ENCODE results near the gene PAFAH1B2. TPM values are rescaled to one million over a fixed set of nuclear protein-coding genes. Genes with fewer than 3 reads are reported as not detected.
"Not testable (repeated sequence)": the region's sequence is repeated elsewhere in the genome, so short reads cannot be mapped to it uniquely, and the experiment has no call there.

Gene PAFAH1B2
- total RNA-seq, 3 donors from 2014 or later (not counting 1 experiment from before 2014, with no cell fraction given) = 46.1 to 71.0 (median 58.8) TPM

GRCh38 chr11:117180661-117181585 is 36.8 kb downstream of the PAFAH1B2 start:
- Histone ChIP-seq H3K4me3 (ENCODE audit: low read length) (no peak overlapping the region), H3K4me1 (ENCODE audit: control insufficient read depth, insufficient read depth, low read length) (peaks cover 40% of the 10 kb centered on the region), H3K36me3 (ENCODE audit: control insufficient read depth, insufficient read depth, low read length) (peaks cover 3% of the 10 kb centered on the region), H3K27ac (ENCODE audit: low read length) (no peak overlapping the region), H3K27me3 (ENCODE audit: control insufficient read depth, insufficient read depth, low read length) (no peaks in the 10 kb centered on the region), H3K9me3 (ENCODE audit: control insufficient read depth, insufficient read depth, low read length) (no peaks in the 10 kb centered on the region)
- 52% methylated on average over 19 of the region's 22 CpGs for WGBS (ENCODE audit: insufficient coverage)
- Mint-ChIP-seq H3K27ac (peak overlapping the region; percentile 86 to 92), H3K4me3 (peak overlapping the region; percentile 95), H3K9me3 (no peaks in the 10 kb centered on the region), H3K27me3 (ENCODE audit: low read depth in 2 of 2) (no peaks in the 10 kb centered on the region), H3K4me1 (peaks cover 26 to 31% of the 10 kb centered on the region in 2 donors), H3K36me3 (no peaks in the 10 kb centered on the region)
- intact Hi-C loops (cut with micrococcal nuclease) = no loop called here
- peak; percentile 57 for TF ChIP-seq CTCF (IDR thresholded peaks at IDR 0.05)
- DNase-seq (peak; percentile 38 to 79), ATAC-seq (peak in 2 of 3 donors; percentile 26 to 33)

- H3K4me3 Mint-ChIP-seq = no peak overlapping the region
- no peak overlapping the region for H3K27ac Mint-ChIP-seq
- WGBS (ENCODE audit: insufficient coverage) = 96% methylated on average over 22 of the region's 22 CpGs
- Histone ChIP-seq H3K27me3 (ENCODE audit: control insufficient read depth, insufficient read depth, low read length) (no peaks in the 10 kb centered on the region), H3K9me3 (ENCODE audit: control insufficient read depth, insufficient read depth, low read length) (no peaks in the 10 kb centered on the region), H3K4me3 (ENCODE audit: low read length) (no peak overlapping the region), H3K36me3 (ENCODE audit: control insufficient read depth, insufficient read depth, low read length) (peaks cover 3% of the 10 kb centered on the region), H3K27ac (ENCODE audit: low read length) (no peak overlapping the region), H3K4me1 (ENCODE audit: control insufficient read depth, insufficient read depth, low read length) (peaks cover 49% of the 10 kb centered on the region)
- H3K27me3 Mint-ChIP-seq (ENCODE audit: low read depth in 2 of 2) = no peaks in the 10 kb centered on the region
- TF ChIP-seq CTCF (IDR thresholded peaks at IDR 0.05) = no peak
- H3K4me1 Mint-ChIP-seq = peaks cover 26 to 31% of the 10 kb centered on the region in 2 donors
- H3K36me3 Mint-ChIP-seq = no peaks in the 10 kb centered on the region
- ATAC-seq (no peak), DNase-seq (peak in 1 of 2 donors; percentile 7)
- no peaks in the 10 kb centered on the region for H3K9me3 Mint-ChIP-seq
- intact Hi-C loops (cut with micrococcal nuclease) = no loop called here
Measured at GRCh38 chr11:117181586-117182550, 37.8 kb downstream of the PAFAH1B2 start.

- no peak for TF ChIP-seq CTCF (IDR thresholded peaks at IDR 0.05)
- Histone ChIP-seq H3K4me1 (ENCODE audit: control insufficient read depth, insufficient read depth, low read length) (peaks cover 56% of the 10 kb centered on the region), H3K27ac (ENCODE audit: low read length) (no peak overlapping the region), H3K36me3 (ENCODE audit: control insufficient read depth, insufficient read depth, low read length) (peaks cover 3% of the 10 kb centered on the region), H3K9me3 (ENCODE audit: control insufficient read depth, insufficient read depth, low read length) (no peaks in the 10 kb centered on the region), H3K4me3 (ENCODE audit: low read length) (no peak overlapping the region), H3K27me3 (ENCODE audit: control insufficient read depth, insufficient read depth, low read length) (no peaks in the 10 kb centered on the region)
- peaks cover 26 to 31% of the 10 kb centered on the region in 2 donors for H3K4me1 Mint-ChIP-seq
- H3K9me3 Mint-ChIP-seq = no peaks in the 10 kb centered on the region
- 96% methylated on average over 9 of the region's 10 CpGs for WGBS (ENCODE audit: insufficient coverage)
- H3K27ac Mint-ChIP-seq = no peak overlapping the region
- peak in 1 of 2 donors; percentile 12 for DNase-seq
- no peaks in the 10 kb centered on the region for H3K36me3 Mint-ChIP-seq
- no peak for ATAC-seq
- no peak overlapping the region for H3K4me3 Mint-ChIP-seq
- intact Hi-C loops (cut with micrococcal nuclease) = no loop called here
- no peaks in the 10 kb centered on the region for H3K27me3 Mint-ChIP-seq (ENCODE audit: low read depth in 2 of 2)
Measured at GRCh38 chr11:117182551-117182935, 38.5 kb downstream of the PAFAH1B2 start.

- peak in 1 of 2 donors; percentile 7 for DNase-seq
- H3K4me3 Mint-ChIP-seq; H3K36me3 ChIP-seq (ENCODE audit: control insufficient read depth, insufficient read depth, low read length); H3K9me3 ChIP-seq (ENCODE audit: control insufficient read depth, insufficient read depth, low read length); H3K27ac ChIP-seq (ENCODE audit: low read length); H3K36me3 Mint-ChIP-seq; H3K9me3 Mint-ChIP-seq; H3K27me3 Mint-ChIP-seq (ENCODE audit: low read depth in 2 of 2); ATAC-seq; intact Hi-C loops (cut with micrococcal nuclease); H3K27ac Mint-ChIP-seq; H3K27me3 ChIP-seq (ENCODE audit: control insufficient read depth, insufficient read depth, low read length); H3K4me3 ChIP-seq (ENCODE audit: low read length): not testable (repeated sequence)
- H3K4me1 ChIP-seq (ENCODE audit: control insufficient read depth, insufficient read depth, low read length) = peaks cover 59% of the 10 kb centered on the region
- peaks cover 23 to 26% of the 10 kb centered on the region in 2 donors for H3K4me1 Mint-ChIP-seq
- 98% methylated on average over 13 of the region's 13 CpGs for WGBS (ENCODE audit: insufficient coverage)
Measured at GRCh38 chr11:117183178-117183577, 39.1 kb downstream of the PAFAH1B2 start.

All from natural killer cell (primary cell).